GM18867 (cell line): ENCODE data around the gene HPX.
A peak's percentile ranks its signal among the peaks of the same experiment; 100 is the strongest.

ENCODE experiments used
- ATAC-seq: cut with Tn5 transposase; IDR thresholded peaks from one replicate; pipeline ENCODE4 v1.9.1; 2021; ENCODE audit warnings: mild to moderate bottlenecking, moderate library complexity; ENCODE audit not compliant: unreplicated experiment

Gene HPX

DNA sequence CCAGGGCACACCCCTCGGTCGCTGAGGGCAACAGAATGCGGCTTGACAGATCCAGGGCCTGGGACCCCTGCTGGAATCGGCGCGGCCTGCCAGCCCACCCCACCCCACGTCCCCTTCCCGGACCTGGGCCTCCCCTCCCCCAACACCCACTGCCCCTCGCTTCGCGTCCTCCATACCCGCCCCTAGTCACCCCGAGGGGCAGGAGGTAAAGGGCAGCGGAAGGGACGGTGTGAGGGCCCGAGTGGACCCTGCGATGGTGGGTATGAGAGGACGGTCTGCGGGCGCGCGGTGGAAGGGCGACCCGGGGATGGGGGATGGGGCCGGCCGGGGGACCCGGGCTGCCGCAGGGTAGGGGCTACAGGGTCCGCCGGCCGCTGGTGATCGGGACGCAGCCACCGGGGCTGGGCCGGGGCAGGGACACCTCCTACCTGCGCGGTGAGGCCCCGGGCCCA is 22.2 kb downstream of the HPX start:
- ATAC-seq = no peak

DNA sequence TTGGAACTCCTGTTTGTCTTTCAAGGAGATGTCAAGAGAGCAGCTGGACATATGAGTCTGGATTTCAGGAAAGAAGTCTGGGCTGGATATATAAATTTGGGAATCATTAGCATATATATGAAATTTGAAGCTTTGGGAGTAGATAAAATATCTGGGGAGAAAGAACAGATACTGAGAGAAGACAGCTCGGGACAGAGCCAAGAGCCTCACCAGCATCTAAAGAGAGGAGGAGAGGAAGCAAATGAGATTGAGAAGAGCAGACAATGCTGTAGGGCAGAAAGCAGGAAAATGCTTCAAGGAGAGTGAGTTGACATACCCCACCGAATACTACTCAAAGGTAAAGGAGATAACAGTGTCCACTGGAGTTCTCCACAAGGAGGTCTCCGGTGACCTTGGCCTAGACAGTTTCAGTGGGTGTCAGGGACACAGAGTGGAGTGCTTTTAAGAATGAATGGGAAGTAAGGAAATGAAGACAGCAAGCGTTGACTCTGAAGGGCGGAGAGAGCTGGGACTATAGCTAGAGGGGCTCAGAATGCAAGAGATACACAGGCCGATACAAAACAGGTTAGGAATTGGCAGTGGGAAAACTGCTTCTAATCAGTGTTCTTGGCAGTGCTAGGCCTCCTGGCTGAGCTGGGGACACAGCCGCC is 22.8 kb downstream of the HPX start:
- no peak for ATAC-seq

DNA sequence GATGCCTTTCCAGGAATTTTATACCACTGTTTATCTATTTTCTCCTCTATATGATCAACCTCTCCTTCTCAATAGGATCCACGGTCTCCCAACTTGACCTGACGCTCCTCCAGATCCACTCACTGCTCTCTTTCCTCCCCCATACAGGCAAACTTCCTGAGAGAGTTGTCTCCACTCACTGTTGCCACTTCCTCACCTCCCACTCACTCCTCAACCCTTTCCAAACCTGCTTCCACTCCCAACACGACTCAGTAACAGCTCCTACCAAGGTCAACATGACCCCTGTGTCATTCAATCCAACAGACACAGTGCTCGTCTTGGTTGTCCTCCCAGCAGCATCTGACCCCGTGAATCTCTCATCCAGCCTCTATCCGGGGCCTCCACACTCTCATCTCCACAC is 25.0 kb downstream of the HPX start:
- no peak for ATAC-seq

- peak; percentile 42 for ATAC-seq
These were observed 25.9 kb downstream of the HPX start for GRCh38 chr11:6414874-6415328.

- no peak for ATAC-seq
These were observed 27.0 kb downstream of the HPX start for GRCh38 chr11:6413791-6414201.

DNA sequence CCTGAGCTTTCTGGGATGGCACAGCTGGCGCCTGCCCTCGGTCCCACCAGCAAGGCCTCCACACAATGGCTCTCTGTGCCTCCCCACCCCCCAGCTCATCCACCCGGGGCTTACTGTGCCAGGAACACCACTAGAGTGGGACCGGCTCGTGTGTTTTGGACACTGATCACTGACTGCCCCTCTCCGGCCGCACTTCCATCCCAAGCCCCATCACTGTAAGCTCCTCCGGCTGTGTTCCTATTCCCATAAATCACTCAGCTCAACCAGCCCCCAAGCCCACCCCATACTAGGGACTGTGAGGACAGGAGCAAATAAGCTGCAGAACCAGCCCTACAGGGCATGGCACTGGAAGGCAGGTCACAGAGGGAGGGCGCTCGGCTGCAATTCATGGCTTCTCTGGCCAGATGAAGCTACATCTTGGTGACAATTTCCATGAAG is 29.2 kb downstream of the HPX start:
- ATAC-seq = no peak

DNA sequence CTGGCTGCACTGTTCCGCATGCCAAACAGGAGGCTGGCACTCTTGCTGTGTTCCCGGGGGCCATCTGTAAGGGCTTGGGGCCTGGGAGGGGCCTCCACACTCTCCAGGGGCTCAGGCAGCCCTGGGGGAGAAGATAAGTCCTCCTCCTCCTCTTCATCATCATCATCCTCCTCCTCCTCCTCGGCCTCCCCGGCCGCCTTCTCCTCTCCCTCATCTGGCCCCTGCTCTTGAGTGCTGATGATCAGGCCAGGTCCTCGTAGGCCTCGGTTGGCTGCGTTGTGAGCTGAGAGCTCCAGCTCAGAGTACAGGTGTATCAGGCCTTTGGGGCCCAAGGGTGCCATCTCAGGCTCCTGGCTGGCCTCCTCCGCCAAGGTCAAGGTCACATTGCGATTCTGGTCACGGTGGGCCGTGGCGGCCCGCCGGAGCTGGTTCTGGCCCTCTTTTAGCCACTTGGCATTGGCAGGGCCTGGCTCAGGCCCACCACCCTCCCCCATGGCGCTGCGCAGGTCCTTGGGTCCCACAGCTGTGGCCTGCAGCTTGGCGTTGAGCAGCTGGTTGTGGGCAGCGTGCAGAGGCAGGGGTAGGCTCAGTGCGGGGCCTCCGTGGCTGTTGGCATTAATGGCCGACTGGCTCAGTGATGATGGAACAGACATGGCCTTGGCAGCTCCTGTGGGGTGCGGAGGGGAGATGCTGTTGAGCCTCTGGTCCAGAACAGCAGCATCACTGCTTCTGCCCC is 29.9 kb downstream of the HPX start:
- ATAC-seq = no peak

DNA sequence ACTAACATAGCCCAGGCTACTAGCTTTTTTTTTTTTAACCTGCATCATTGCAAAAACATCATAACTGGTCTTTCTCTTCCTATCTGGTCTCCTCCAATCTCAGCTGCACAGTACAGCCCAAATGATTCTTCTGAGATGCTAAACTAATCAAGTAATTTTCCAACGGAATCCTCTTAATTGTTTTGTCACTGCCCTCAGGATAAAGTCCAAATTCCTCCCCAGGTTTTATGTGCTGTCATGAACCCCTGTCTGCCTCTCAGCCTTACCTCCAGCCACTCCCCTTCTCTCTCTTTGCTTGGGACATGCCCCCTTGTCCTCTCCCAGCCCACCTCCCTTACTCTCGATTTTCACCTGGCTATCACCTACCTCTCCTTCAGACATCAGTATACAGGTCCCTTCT is 34.4 kb downstream of the HPX start:
- no peak for ATAC-seq

GRCh38 chr11:6405846-6406245 is 34.9 kb downstream of the HPX start:
- ATAC-seq = no peak

GRCh38 chr11:6405052-6405667 is 35.6 kb downstream of the HPX start:
- ATAC-seq = no peak

DNA sequence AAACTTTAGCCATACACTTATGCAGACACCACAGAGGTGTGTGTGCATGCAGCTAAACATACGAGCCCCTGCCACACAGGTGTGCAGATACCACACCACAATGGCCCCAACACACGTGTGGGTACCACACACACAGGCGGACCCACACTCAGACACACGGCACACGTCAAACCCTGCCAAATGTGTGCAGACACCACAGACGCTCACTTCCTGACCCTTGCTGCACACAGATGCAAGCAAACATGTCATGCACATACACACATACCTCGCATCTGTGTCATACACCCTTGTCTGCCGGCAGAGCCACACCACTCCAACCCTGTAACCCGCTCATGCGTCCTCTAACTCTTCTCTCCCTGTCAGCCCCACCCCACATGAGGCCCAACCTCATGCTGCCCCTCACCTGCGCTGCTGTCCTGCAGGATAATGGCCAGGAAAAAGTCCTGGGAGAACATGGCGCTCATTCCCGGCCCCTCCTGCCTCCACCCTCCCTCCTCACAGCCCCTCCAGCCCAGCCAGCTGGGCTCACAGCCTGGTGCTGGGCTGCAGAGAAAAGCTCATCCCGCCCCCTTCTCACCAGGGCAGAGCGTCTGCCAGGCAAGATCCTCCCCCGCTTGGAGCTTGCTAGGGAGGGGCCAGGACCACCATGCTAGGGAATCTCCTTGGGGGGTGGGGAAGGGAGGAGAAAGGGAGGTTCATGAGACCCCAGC is 36.3 kb downstream of the HPX start:
- no peak for ATAC-seq

DNA sequence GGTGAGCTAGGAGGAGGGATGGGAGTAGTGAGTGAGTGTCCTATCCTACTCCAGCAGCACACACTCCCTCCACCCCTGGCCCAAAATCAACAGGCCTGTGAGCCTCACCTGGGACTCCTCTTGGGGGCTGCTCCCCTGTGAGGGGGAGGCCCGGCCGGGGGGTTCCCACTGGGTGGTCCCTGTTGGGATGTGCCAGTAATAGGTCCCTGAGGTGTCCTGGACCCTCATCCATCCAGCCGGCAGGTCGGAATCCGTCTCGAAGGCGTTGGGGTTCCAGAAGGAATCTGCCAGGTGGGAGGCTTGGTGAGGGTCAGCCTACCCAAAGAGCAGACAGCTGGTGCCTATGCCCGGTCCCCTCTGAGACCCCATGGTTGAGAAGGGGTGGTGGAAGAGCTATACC is 37.2 kb downstream of the HPX start:
- ATAC-seq = no peak

GRCh38 chr11:6402561-6402981 is 38.2 kb downstream of the HPX start:
- ATAC-seq = peak; percentile 81

DNA sequence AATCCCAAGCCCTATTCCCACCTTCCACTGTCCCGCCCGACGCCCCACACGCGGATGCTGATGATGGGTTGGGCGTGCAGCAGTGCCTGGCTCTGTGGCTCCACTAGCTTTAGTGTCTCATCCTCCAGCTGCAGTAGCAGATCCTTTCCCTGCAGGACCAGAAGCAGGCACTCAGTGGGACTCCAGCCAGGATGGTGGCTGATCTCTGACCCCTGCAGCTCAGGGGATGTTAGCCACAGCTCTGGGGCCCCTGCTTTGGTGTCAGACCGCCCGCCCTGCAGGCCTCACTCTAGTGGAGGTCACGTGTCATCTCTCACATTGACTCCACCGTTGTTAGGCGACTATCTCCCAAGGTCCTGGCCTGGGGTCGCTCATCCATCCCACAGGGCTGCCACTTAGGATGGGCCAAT is 38.7 kb downstream of the HPX start:
- ATAC-seq = peak; percentile 48

GRCh38 chr11:6401464-6401863 is 39.3 kb downstream of the HPX start:
- no peak for ATAC-seq

DNA sequence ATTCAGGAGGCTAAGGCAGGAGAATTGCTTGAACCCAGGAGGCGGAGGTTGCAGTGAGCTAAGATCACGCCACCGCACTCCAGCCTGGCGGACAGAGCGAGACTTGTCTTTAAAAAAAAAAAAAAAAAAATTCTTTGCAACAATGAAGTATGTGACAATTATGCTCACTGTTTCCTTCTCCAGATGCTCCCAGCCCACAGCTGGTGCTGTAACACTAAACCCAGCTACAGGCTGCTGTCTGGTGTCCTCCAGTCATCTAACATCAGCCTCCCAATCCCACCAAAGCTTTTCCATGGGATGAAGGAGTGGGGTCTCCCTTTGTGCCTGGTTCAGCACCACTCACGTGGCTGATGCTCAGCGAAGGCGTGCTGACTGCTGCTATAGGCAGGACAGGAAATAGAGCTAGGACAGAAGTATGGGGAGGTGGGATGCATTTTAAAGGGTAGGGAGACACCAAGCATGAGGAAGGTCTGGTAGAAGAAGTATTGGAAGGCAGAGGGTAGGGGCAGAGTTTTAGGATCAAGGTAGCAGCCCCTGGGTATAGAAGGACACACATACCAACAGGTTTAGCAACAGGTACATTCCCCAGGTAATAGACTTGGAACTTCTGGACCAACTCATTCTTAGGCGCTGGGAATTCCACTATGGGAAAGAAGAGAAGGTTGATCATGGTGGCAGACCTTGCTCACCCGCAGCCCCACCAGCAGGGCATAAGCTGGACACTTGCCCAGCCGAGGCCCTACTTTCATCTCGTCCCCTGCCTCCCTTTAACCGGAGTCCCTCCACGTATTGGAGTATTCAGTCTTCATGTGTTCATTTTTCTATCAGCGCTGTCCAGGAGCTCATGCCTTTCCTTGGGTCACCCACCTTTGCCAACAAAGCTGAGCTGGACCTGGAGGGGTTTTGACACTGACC is 40.1 kb downstream of the HPX start:
- no peak for ATAC-seq

DNA sequence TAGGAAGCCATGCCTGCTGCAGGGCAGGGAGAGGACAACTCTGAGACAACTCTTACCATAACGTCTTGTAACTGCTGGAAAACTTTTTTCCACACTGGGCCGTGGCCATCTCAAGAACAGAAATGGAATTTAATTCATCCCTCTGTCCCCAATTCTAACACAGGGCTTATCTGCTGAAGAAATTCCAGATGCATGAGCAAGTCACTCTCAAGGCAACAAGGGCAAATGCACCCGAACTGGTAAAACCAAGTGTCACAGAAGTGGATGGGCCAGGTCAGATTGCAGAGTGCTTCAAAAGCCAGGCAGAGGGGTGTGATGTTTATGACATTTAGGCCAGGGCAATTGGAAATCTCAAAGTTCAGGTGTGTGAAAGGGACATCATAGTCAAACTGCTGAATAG is 43.2 kb downstream of the HPX start:
- no peak for ATAC-seq

- no peak for ATAC-seq
These were observed 43.6 kb downstream of the HPX start for GRCh38 chr11:6397156-6397555.

DNA sequence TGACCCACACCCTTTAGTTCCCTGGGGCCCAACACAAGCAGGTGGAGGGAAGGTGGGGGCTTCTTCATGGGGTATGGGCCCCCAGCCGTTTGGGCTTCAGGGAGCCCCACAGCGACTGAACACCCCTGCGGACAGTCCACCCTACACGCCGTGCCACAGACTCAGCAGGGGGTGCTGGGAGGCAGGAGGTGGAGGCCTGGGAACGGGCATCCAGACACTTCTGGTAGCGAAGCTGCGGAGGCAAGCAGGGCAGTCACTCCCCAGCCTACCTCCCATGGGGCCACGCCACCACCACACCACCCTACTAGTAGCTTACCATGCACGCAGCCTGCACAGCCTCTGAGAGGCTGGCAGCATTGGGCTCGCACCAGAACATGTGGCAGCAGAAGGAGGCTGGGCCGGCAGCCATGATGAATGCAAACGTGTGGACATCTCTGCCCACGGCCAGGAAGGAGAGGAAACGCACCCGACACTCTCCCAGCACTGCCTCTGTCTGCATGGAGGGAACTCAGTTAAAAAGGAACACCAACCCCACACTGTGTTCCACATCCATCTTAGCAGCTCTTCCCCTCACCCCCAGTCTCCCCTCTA is 45.2 kb downstream of the HPX start:
- ATAC-seq = no peak
